Measurements from ENCODE around the gene HNRNPU. TPM values are rescaled to one million over a fixed set of nuclear protein-coding genes. Genes with fewer than 3 reads are reported as not detected.

The HNRNPU gene
- total and polyA plus RNA-seq, 10 donors, result 121 to 457 (median 280) TPM

DNA sequence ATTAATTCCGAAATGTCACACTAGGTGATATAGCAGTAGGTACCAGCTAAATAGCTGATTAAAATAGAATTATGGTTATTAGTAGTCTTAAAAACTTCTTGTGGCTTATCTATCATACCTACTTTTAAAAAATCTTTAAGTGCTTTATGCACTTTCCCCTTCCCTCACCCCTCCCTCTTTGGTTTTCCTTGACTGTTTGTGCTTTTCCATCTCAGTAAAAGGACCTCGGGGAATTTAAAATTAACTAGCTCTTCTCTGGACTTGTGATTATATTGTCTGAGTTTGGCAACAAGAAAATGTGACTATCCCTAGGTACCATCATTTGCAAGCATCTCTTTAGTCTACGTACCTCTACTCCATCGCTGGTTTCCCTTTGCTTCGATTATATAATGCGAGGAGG is 17.7 kb downstream of the HNRNPU start:
- intact Hi-C loops (cut with DNase I; ENCODE audit: low total_unique reads), result no loop called here
- H3K27me3 ChIP-seq (replicated peaks in 1 of 7), result no peaks in the 10 kb centered on the region
- H3K4me1 ChIP-seq, result peaks cover 2 to 68% (median 14%) of the 10 kb centered on the region in 6 donors
- no peaks in the 10 kb centered on the region for H3K9me3 ChIP-seq
- no peak overlapping the region for H3K27ac ChIP-seq
- no peak for DNase-seq
- 94 to 98% (median 96%) methylated on average over 6 of the region's 6 CpGs for WGBS, 5 donors
- no peak for TF ChIP-seq POLR2A (IDR thresholded peaks at IDR 0.05)
- TF ChIP-seq POLR2AphosphoS5 (IDR thresholded peaks at IDR 0.05), result no peak
- TF ChIP-seq, protein P1, sequence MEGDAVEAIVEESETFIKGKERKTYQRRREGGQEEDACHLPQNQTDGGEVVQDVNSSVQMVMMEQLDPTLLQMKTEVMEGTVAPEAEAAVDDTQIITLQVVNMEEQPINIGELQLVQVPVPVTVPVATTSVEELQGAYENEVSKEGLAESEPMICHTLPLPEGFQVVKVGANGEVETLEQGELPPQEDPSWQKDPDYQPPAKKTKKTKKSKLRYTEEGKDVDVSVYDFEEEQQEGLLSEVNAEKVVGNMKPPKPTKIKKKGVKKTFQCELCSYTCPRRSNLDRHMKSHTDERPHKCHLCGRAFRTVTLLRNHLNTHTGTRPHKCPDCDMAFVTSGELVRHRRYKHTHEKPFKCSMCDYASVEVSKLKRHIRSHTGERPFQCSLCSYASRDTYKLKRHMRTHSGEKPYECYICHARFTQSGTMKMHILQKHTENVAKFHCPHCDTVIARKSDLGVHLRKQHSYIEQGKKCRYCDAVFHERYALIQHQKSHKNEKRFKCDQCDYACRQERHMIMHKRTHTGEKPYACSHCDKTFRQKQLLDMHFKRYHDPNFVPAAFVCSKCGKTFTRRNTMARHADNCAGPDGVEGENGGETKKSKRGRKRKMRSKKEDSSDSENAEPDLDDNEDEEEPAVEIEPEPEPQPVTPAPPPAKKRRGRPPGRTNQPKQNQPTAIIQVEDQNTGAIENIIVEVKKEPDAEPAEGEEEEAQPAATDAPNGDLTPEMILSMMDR (IDR thresholded peaks at IDR 0.05 in 8 of 11, conservative IDR thresholded peaks at IDR 0.05 in 3 of 11), result no peak
- H3K36me3 ChIP-seq, result peaks cover 0 to 99% (median 77%) of the 10 kb centered on the region in 6 donors
- no peak overlapping the region for H3K4me3 ChIP-seq

DNA sequence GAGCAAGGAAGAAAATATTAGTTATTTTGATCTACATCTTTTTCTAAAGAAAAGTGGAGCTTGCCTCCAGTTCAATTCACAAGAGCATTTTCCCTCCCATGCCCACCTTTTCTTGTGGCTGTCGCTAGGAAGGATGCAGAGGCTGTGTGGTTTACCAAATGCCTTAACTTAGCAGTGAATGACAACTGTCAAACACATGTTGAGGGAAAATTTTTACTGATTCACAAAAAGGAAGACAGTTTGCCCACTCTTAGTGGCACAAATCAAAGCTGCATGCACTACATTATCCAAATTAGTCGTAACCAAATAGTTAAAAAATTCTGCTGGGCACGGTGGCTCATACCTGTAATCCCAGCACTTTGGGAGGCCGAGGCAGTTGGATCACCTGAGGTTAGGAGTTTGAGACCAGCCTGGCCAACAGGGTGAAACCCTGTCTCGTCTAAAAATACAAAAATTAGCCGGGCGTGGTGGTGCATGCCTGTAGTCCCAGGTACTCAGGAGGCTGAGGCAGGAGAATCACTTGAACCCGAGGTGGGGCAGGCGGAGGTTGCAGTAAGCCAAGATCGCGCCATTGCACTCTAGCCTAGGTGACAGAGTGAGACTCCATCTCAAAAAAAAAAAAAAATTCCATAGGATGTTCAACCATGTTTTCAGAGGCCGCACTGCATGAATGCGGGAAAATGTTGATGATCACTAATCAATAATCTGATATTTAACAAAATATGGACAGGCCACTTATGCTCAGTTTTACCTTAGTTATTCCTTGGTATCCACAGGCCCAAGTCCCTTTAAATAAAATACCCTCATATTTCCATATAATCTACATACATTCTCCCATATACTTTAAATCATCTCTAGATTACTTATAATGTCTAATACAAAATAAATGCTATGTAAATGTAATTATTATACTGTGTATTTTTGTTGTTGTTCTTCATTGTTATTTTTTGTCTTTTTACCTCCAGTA is 19.9 kb downstream of the HNRNPU start:
- WGBS, 5 donors, result 80 to 89% (median 84%) methylated on average over 13 of the region's 13 CpGs
- peaks cover 0 to 100% (median 73%) of the 10 kb centered on the region in 6 donors for H3K36me3 ChIP-seq
- H3K27me3 ChIP-seq (replicated peaks in 1 of 7), result no peaks in the 10 kb centered on the region
- intact Hi-C loops (cut with DNase I; ENCODE audit: low total_unique reads), result no loop called here
- TF ChIP-seq POLR2AphosphoS5 (IDR thresholded peaks at IDR 0.05) (peak in 2 of 3 donors; percentile 26 to 30), POLR2A (IDR thresholded peaks at IDR 0.05) (no peak)
- H3K4me1 ChIP-seq, result peaks cover 0 to 73% (median 15%) of the 10 kb centered on the region in 6 donors
- no peaks in the 10 kb centered on the region for H3K9me3 ChIP-seq
- H3K4me3 ChIP-seq, result no peak overlapping the region
- H3K27ac ChIP-seq, result peak overlapping the region in 1 of 8 donors; percentile 15
- DNase-seq, result no peak

DNA sequence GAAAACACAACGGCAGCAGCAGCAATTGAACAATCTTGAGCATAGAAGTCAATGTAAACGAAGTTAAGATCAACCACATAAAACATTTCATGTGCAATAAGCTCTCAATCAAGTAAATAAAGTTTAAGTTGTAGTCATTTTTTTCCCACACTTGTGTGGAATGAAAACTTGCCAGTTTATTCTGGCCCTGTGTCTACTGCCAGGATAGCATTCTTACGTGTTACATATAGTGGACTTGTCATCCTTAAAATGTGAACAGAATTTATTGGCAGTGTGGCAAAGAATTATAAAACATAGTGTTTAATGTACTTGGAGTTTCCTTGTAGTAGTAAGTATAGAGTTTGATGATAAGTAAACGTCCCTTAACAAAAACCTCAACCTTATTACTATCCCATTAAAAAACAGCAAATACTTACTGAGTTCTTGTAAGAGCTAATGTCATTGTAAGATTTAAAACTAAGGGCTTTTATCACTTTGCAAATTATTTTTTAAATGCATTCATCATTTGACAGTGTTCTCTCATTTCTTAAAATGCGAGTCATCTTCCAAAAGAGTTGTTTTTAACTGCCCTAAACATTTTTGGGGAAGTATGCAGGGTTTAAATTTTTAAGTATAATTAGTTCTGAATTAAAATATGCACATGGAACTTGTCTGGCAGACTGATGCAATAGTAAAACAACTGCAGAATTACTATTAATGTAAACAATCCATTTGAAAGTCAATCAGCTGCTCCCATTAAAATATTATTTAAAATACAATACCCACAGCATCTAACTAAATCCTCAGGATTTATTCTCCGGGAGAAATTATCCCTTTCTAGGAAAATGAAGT is 21.0 kb downstream of the HNRNPU start:
- 81 to 89% (median 86%) methylated on average over 6 of the region's 6 CpGs for WGBS, 5 donors
- TF ChIP-seq, protein P1 (IDR thresholded peaks at IDR 0.05 in 8 of 11, conservative IDR thresholded peaks at IDR 0.05 in 3 of 11), result no peak
- TF ChIP-seq POLR2A (IDR thresholded peaks at IDR 0.05), result no peak
- no peak for TF ChIP-seq POLR2AphosphoS5 (IDR thresholded peaks at IDR 0.05)
- no peak overlapping the region for H3K27ac ChIP-seq
- H3K27me3 ChIP-seq (replicated peaks in 1 of 7), result no peaks in the 10 kb centered on the region
- intact Hi-C loops (cut with DNase I; ENCODE audit: low total_unique reads), result no loop called here
- no peak overlapping the region for H3K4me3 ChIP-seq
- H3K9me3 ChIP-seq, result no peaks in the 10 kb centered on the region
- peaks cover 5 to 77% (median 22%) of the 10 kb centered on the region in 6 donors for H3K4me1 ChIP-seq
- DNase-seq, result no peak
- peaks cover 0 to 100% (median 68%) of the 10 kb centered on the region in 6 donors for H3K36me3 ChIP-seq

DNA sequence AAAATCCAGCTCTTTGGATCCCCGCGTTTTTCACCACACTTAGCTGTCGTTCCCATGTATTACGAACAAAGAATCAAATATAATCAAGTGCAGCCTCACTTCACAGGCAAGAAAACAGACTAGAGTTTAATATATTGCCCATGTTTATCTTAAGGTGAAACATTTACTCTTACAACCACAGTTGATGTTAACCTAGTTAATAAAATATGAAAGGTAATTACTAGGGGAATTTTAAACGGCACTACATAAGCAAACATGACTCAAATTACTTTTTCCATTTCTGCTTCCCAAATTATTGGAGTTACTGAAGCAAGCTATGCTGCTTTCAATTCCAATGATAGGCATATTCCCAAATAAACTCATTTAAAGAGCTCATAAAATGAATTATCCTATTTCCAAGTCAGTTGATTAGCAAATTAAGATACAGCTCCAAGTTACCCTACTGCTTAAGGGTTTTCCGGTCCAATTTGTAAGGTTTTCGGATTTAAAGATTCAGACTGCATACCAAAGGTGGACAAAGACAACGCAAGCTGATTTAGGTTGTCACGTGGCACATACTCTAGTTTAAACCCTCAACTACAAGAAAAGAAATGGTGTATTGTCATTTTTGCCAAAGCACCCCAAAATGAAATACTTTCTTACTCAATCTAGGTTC is 22.9 kb downstream of the HNRNPU start:
- Histone ChIP-seq H3K27me3 (replicated peaks in 1 of 7) (no peaks in the 10 kb centered on the region), H3K4me1 (peaks cover 23 to 87% (median 39%) of the 10 kb centered on the region in 6 donors), H3K4me3 (no peak overlapping the region), H3K36me3 (peaks cover 0 to 82% (median 54%) of the 10 kb centered on the region in 6 donors), H3K9me3 (no peaks in the 10 kb centered on the region), H3K27ac (peak overlapping the region in 1 of 8 donors; percentile 24)
- TF ChIP-seq POLR2A (IDR thresholded peaks at IDR 0.05) (no peak), POLR2AphosphoS5 (IDR thresholded peaks at IDR 0.05) (no peak)
- TF ChIP-seq, protein P1 (IDR thresholded peaks at IDR 0.05 in 8 of 11, conservative IDR thresholded peaks at IDR 0.05 in 3 of 11), result no peak
- WGBS, 5 donors, result 87 to 96% (median 94%) methylated on average over 9 of the region's 9 CpGs
- DNase-seq, result no peak
- intact Hi-C loops (cut with DNase I; ENCODE audit: low total_unique reads), result no loop called here

Measured in spleen (tissue), 11 donors.